ENCODE data around the gene KBTBD3.
"Not testable (repeated sequence)": the region's sequence is repeated elsewhere in the genome, so short reads cannot be mapped to it uniquely, and the experiment has no call there.

The KBTBD3 gene

GRCh38 chr11:106017093-106017492 is 60.1 kb downstream of the KBTBD3 start:
- no peak for TF ChIP-seq CTCF (IDR thresholded peaks at IDR 0.05; ENCODE audit: low read depth, low read length)

GRCh38 chr11:106015066-106015465 is 62.1 kb downstream of the KBTBD3 start:
- H3K4me3 ChIP-seq (ENCODE audit: low read depth, low read length), result no peak overlapping the region
- TF ChIP-seq CTCF (IDR thresholded peaks at IDR 0.05; ENCODE audit: low read depth, low read length), result no peak

More at GRCh38 chr11:106017093-106017492, 60.1 kb downstream of the KBTBD3 start:
- no peak overlapping the region for H3K4me3 ChIP-seq (ENCODE audit: low read depth, low read length)

GRCh38 chr11:106014620-106015019 is 62.5 kb downstream of the KBTBD3 start:
- no peak overlapping the region for H3K4me3 ChIP-seq (ENCODE audit: low read depth, low read length)
- no peak for TF ChIP-seq CTCF (IDR thresholded peaks at IDR 0.05; ENCODE audit: low read depth, low read length)

GRCh38 chr11:106014035-106014434 is 63.1 kb downstream of the KBTBD3 start:
- no peak overlapping the region for H3K4me3 ChIP-seq (ENCODE audit: low read depth, low read length)
- TF ChIP-seq CTCF (IDR thresholded peaks at IDR 0.05; ENCODE audit: low read depth, low read length), result no peak

- H3K4me3 ChIP-seq (ENCODE audit: low read depth, low read length), result no peak overlapping the region
- no peak for TF ChIP-seq CTCF (IDR thresholded peaks at IDR 0.05; ENCODE audit: low read depth, low read length)
These were observed 64.4 kb downstream of the KBTBD3 start for GRCh38 chr11:106012744-106013143.

- TF ChIP-seq CTCF (IDR thresholded peaks at IDR 0.05; ENCODE audit: low read depth, low read length), result no peak
- H3K4me3 ChIP-seq (ENCODE audit: low read depth, low read length), result no peak overlapping the region
These were observed 65.7 kb downstream of the KBTBD3 start for GRCh38 chr11:106011481-106011880.

GRCh38 chr11:106003094-106003493 is 74.1 kb downstream of the KBTBD3 start:
- H3K4me3 ChIP-seq (ENCODE audit: low read depth, low read length), result not testable (repeated sequence)

GRCh38 chr11:106001304-106002012 is 75.7 kb downstream of the KBTBD3 start:
- TF ChIP-seq CTCF (IDR thresholded peaks at IDR 0.05; ENCODE audit: low read depth, low read length), result no peak

More at GRCh38 chr11:106001304-106002012, 75.7 kb downstream of the KBTBD3 start:
- no peak overlapping the region for H3K4me3 ChIP-seq (ENCODE audit: low read depth, low read length)

Data from WI38 (cell line).